IPS DF 6.9 (cell line): ENCODE measurements around the gene IGFBP3.

Source experiments
- DNase-seq: peaks from one replicate; pipeline ENCODE4 v3.0.0-alpha.2; 2013; ENCODE audit warnings: low read depth, low spot score
- H3K27ac ChIP-seq: one replicate; pipeline ENCODE4 v1.5.1; 2013; ENCODE audit warnings: low read length, control low read depth
- H3K27me3 ChIP-seq: 2 replicates; pipeline ENCODE4 v1.6.1; 2013; ENCODE audit warnings: mild to moderate bottlenecking, low read length; ENCODE audit not compliant: control insufficient read depth, insufficient read depth
- H3K36me3 ChIP-seq: 2 replicates; pipeline ENCODE4 v1.6.1; 2013; ENCODE audit warnings: low read length; ENCODE audit not compliant: control insufficient read depth, insufficient read depth
- H3K4me1 ChIP-seq: 2 replicates; pipeline ENCODE4 v1.6.1; 2013; ENCODE audit warnings: low read length; ENCODE audit not compliant: control insufficient read depth, insufficient read depth
- H3K4me3 ChIP-seq: 2 replicates; pipeline ENCODE4 v1.5.1; 2013; ENCODE audit warnings: mild to moderate bottlenecking, low read length
- H3K9me3 ChIP-seq: 2 replicates; pipeline ENCODE4 v1.6.1; 2013; ENCODE audit warnings: low read length, inconsistent platforms; ENCODE audit not compliant: control insufficient read depth, insufficient read depth
- WGBS: extraction: QIAGEN DNeasy Blood & Tissue Kit; methylation state at CpG from one replicate; pipeline ENCODE4 v1.1.7; 2013; ENCODE audit warnings: mixed read lengths, missing lambda C conversion rate; ENCODE audit not compliant: insufficient read length, insufficient coverage; 5-methylcytosine and 5-hydroxymethylcytosine counted together

Gene IGFBP3

GRCh38 chr7:45886931-45887667 lies 34.0 kb downstream of the IGFBP3 start:
- no peak overlapping the region for H3K4me3 ChIP-seq
- peaks cover 25% of the 10 kb centered on the region; the same call in 1 of the 2 replicates for H3K27me3 ChIP-seq
- H3K4me1 ChIP-seq, result peaks cover 1% of the 10 kb centered on the region; the same call in 1 of the 2 replicates
- H3K9me3 ChIP-seq, result no peaks in the 10 kb centered on the region
- H3K27ac ChIP-seq, result no peak overlapping the region
- DNase-seq, result no peak
- WGBS, result no CpG with 5 or more reads among the region's 5 CpGs
- H3K36me3 ChIP-seq, result no peaks in the 10 kb centered on the region

- Histone ChIP-seq H3K9me3 (no peaks in the 10 kb centered on the region), H3K4me1 (peaks cover 1% of the 10 kb centered on the region; the same call in 1 of the 2 replicates), H3K27ac (no peak overlapping the region), H3K4me3 (no peak overlapping the region), H3K27me3 (peaks cover 22% of the 10 kb centered on the region; the same call in 1 of the 2 replicates), H3K36me3 (no peaks in the 10 kb centered on the region)
- WGBS, result no CpG with 5 or more reads among the region's 7 CpGs
- DNase-seq, result no peak
Observed at GRCh38 chr7:45885264-45885882, 35.7 kb downstream of the IGFBP3 start.

GRCh38 chr7:45884136-45884535 lies 36.9 kb downstream of the IGFBP3 start:
- no peaks in the 10 kb centered on the region for H3K36me3 ChIP-seq
- H3K27me3 ChIP-seq, result peaks cover 13% of the 10 kb centered on the region; the same call in 1 of the 2 replicates
- WGBS, result no CpG with 5 or more reads among the region's 4 CpGs
- H3K9me3 ChIP-seq, result no peaks in the 10 kb centered on the region
- DNase-seq, result no peak
- no peak overlapping the region for H3K27ac ChIP-seq
- H3K4me1 ChIP-seq, result no peaks in the 10 kb centered on the region; the same call in 1 of the 2 replicates
- no peak overlapping the region for H3K4me3 ChIP-seq

GRCh38 chr7:45882465-45882810 lies 38.6 kb downstream of the IGFBP3 start:
- no peaks in the 10 kb centered on the region for H3K36me3 ChIP-seq
- no peaks in the 10 kb centered on the region; the same call in 1 of the 2 replicates for H3K9me3 ChIP-seq
- peaks cover 3% of the 10 kb centered on the region; the same call in 1 of the 2 replicates for H3K27me3 ChIP-seq
- H3K4me1 ChIP-seq, result no peaks in the 10 kb centered on the region; the same call in 1 of the 2 replicates
- H3K27ac ChIP-seq, result no peak overlapping the region
- no peak for DNase-seq
- no peak overlapping the region for H3K4me3 ChIP-seq
- no CpG with 5 or more reads among the region's 5 CpGs for WGBS

- Histone ChIP-seq H3K4me1 (no peaks in the 10 kb centered on the region; the same call in 1 of the 2 replicates), H3K36me3 (no peaks in the 10 kb centered on the region), H3K4me3 (no peak overlapping the region), H3K27ac (no peak overlapping the region), H3K27me3 (no peaks in the 10 kb centered on the region; the same call in 1 of the 2 replicates), H3K9me3 (no peaks in the 10 kb centered on the region; the same call in 1 of the 2 replicates)
- DNase-seq, result no peak
- WGBS, result no CpG with 5 or more reads among the region's 12 CpGs
Observed at GRCh38 chr7:45881759-45882464, 39.2 kb downstream of the IGFBP3 start.

GRCh38 chr7:45881280-45881758 lies 39.8 kb downstream of the IGFBP3 start:
- no peak overlapping the region for H3K27ac ChIP-seq
- H3K4me1 ChIP-seq, result no peaks in the 10 kb centered on the region; the same call in 1 of the 2 replicates
- no peaks in the 10 kb centered on the region; the same call in 1 of the 2 replicates for H3K9me3 ChIP-seq
- no peaks in the 10 kb centered on the region for H3K27me3 ChIP-seq
- no CpG with 5 or more reads among the region's 9 CpGs for WGBS
- H3K4me3 ChIP-seq, result no peak overlapping the region
- no peaks in the 10 kb centered on the region for H3K36me3 ChIP-seq
- no peak for DNase-seq

GRCh38 chr7:45880433-45880860 lies 40.6 kb downstream of the IGFBP3 start:
- H3K27me3 ChIP-seq, result no peaks in the 10 kb centered on the region
- H3K4me1 ChIP-seq, result no peaks in the 10 kb centered on the region; the same call in 1 of the 2 replicates
- H3K4me3 ChIP-seq, result no peak overlapping the region
- no peaks in the 10 kb centered on the region; the same call in 1 of the 2 replicates for H3K9me3 ChIP-seq
- no CpG with 5 or more reads among the region's 7 CpGs for whole genome bisulfite sequencing
- H3K36me3 ChIP-seq, result no peaks in the 10 kb centered on the region
- no peak overlapping the region for H3K27ac ChIP-seq
- DNase-seq, result no peak

- no CpG with 5 or more reads among the region's 3 CpGs for WGBS
- no peak for DNase-seq
Observed at GRCh38 chr7:45878457-45879144, 42.5 kb downstream of the IGFBP3 start.

GRCh38 chr7:45876519-45876918 lies 44.6 kb downstream of the IGFBP3 start:
- no peak for DNase-seq
- no CpG with 5 or more reads among the region's 2 CpGs for WGBS
- no peaks in the 10 kb centered on the region for H3K4me1 ChIP-seq
- no peak overlapping the region for H3K4me3 ChIP-seq
- H3K27me3 ChIP-seq, result no peaks in the 10 kb centered on the region
- H3K9me3 ChIP-seq, result no peaks in the 10 kb centered on the region; the same call in 1 of the 2 replicates
- no peak overlapping the region for H3K27ac ChIP-seq
- H3K36me3 ChIP-seq, result no peaks in the 10 kb centered on the region

More at GRCh38 chr7:45878457-45879144, 42.5 kb downstream of the IGFBP3 start:
- H3K36me3 ChIP-seq, result no peaks in the 10 kb centered on the region
- H3K9me3 ChIP-seq, result no peaks in the 10 kb centered on the region; the same call in 1 of the 2 replicates
- no peaks in the 10 kb centered on the region for H3K27me3 ChIP-seq
- no peak overlapping the region for H3K27ac ChIP-seq
- H3K4me1 ChIP-seq, result no peaks in the 10 kb centered on the region; the same call in 1 of the 2 replicates
- H3K4me3 ChIP-seq, result no peak overlapping the region
